Kidney tubule cell (primary cell): ENCODE measurements around the gene PPFIA1.

Experiments
- DNase-seq: peaks from one replicate; pipeline ENCODE4 v3.0.0-alpha.2; 2018; ENCODE audit warnings: low spot score

PPFIA1 gene

GRCh38 chr11:70433526-70433925, 163.0 kb downstream of the PPFIA1 start:
- no peak for DNase-seq
